Measurements from ENCODE around the gene SLC25A33. TPM values are rescaled to one million over a fixed set of nuclear protein-coding genes. Genes with fewer than 3 reads are reported as not detected.

The SLC25A33 gene
- total RNA-seq, 1 experiment from 2014 or later = 9.4 TPM

GRCh38 chr1:9544926-9545325 is 5.7 kb downstream of the SLC25A33 start:
- Histone ChIP-seq H3K27ac (ENCODE audit: insufficient read length, low read depth, low read length) (no peak overlapping the region), H3T11ph (ENCODE audit: low read length) (no peak overlapping the region), H4K20me1 (ENCODE audit: control insufficient read depth, insufficient read depth, insufficient read length) (no peaks in the 10 kb centered on the region), H3K23ac (ENCODE audit: insufficient read length, low read depth, low read length) (no peak overlapping the region), H3K56ac (ENCODE audit: insufficient read length, low read depth, low read length) (no peak overlapping the region), H3K23me2 (ENCODE audit: insufficient read length, low read depth, low read length, poor library complexity, severe bottlenecking) (no peaks in the 10 kb centered on the region), H3K18ac (ENCODE audit: insufficient read length, low read depth, low read length) (no peak overlapping the region), H2AK5ac (ENCODE audit: insufficient read length, low read length) (no peak overlapping the region), H3K9me3 (ENCODE audit: control insufficient read depth, low read depth, low read length) (no peaks in the 10 kb centered on the region), H3K79me1 (ENCODE audit: insufficient read depth, low read depth, low read length, poor library complexity, severe bottlenecking) (peaks cover 2% of the 10 kb centered on the region), H3K27me3 (ENCODE audit: insufficient read depth, low read length) (no peaks in the 10 kb centered on the region), H2AFZ (ENCODE audit: low read length) (no peak overlapping the region), H2BK5ac (ENCODE audit: insufficient read length, low read length) (no peak overlapping the region), H2BK15ac (ENCODE audit: low read depth, low read length) (no peak overlapping the region), H2BK120ac (ENCODE audit: low read depth, low read length, poor library complexity, severe bottlenecking) (no peak overlapping the region), H4K91ac (ENCODE audit: insufficient read length, low read depth, low read length) (no peak overlapping the region), H4K8ac (replicated peaks; ENCODE audit: insufficient read length, low read depth, low read length) (no peak overlapping the region), H2BK20ac (ENCODE audit: low read depth, low read length, poor library complexity, severe bottlenecking) (no peak overlapping the region), H3K9ac (ENCODE audit: extremely low read depth, insufficient read length, low read length) (no peak overlapping the region), H2BK12ac (ENCODE audit: insufficient read length, low read depth, low read length) (no peak overlapping the region), H3K4me2 (ENCODE audit: insufficient read depth, insufficient read length, low read length) (no peak overlapping the region), H3K14ac (ENCODE audit: insufficient read depth, low read length) (no peak overlapping the region), H3K4ac (ENCODE audit: low read depth, low read length) (no peak overlapping the region), H3K79me2 (ENCODE audit: insufficient read depth, low read length) (peaks cover 47% of the 10 kb centered on the region; the same call in 1 of the 2 replicates), H3K4me1 (ENCODE audit: insufficient read depth, low read length) (no peaks in the 10 kb centered on the region), H4K5ac (ENCODE audit: insufficient read length, low read depth, low read length) (no peak overlapping the region)
- H3K36me3 Mint-ChIP-seq (ENCODE audit: insufficient read depth in 1 of 3, low read depth in 3 of 3) = peaks cover 12 to 16% (median 13%) of the 10 kb centered on the region in 3 experiments
- peaks cover 10 to 19% of the 10 kb centered on the region in 2 experiments for H3K4me1 Mint-ChIP-seq
- peaks cover 6% of the 10 kb centered on the region for H3K27me3 Mint-ChIP-seq (ENCODE audit: low read depth)
- no peak overlapping the region for H3K4me3 Mint-ChIP-seq
- H3K9me3 Mint-ChIP-seq = no peaks in the 10 kb centered on the region
- WGBS (ENCODE audit: extremely low coverage, insufficient read length, low lambda C conversion rate) = no CpG with 5 or more reads among the region's 3 CpGs
- no peak for DNase-seq
- TF ChIP-seq, protein P1, sequence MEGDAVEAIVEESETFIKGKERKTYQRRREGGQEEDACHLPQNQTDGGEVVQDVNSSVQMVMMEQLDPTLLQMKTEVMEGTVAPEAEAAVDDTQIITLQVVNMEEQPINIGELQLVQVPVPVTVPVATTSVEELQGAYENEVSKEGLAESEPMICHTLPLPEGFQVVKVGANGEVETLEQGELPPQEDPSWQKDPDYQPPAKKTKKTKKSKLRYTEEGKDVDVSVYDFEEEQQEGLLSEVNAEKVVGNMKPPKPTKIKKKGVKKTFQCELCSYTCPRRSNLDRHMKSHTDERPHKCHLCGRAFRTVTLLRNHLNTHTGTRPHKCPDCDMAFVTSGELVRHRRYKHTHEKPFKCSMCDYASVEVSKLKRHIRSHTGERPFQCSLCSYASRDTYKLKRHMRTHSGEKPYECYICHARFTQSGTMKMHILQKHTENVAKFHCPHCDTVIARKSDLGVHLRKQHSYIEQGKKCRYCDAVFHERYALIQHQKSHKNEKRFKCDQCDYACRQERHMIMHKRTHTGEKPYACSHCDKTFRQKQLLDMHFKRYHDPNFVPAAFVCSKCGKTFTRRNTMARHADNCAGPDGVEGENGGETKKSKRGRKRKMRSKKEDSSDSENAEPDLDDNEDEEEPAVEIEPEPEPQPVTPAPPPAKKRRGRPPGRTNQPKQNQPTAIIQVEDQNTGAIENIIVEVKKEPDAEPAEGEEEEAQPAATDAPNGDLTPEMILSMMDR (conservative IDR thresholded peaks at IDR 0.05) = no peak
- peak overlapping the region in 1 of 3 experiments; percentile 60; a peak in 1 of 7 replicates for H3K27ac Mint-ChIP-seq

All from H9 (cell line).